GM12878 (cell line): ENCODE measurements around the gene TUT1. TPM values are rescaled to one million over a fixed set of nuclear protein-coding genes. Genes with fewer than 3 reads are reported as not detected.
A peak's percentile ranks its signal among the peaks of the same experiment; 100 is the strongest.

Source experiments
- CUX1 ChIP-seq: IDR thresholded peaks from 2 replicates; pipeline ENCODE4 v1.6.1; 2012; ENCODE audit warnings: improper control_type of control experiment, low read depth, low read length; ENCODE audit not compliant: insufficient replicate concordance
- ETV6 ChIP-seq, 2 experiments: fragments of 450-650 bp in 1 of 2; IDR thresholded peaks in 1 of 2; conservative IDR thresholded peaks in 1 of 2; 2 replicates each; pipeline ENCODE4 v1.6.1; 2014; ENCODE audit warnings: antibody characterized with exemption in 1 of 2, borderline replicate concordance in 1 of 2, low read depth in 1 of 2, mild to moderate bottlenecking in 1 of 2, moderate library complexity in 1 of 2
- FOXK2 ChIP-seq: fragments of 450-650 bp; IDR thresholded peaks from 2 replicates; pipeline ENCODE4 v1.6.1; 2017; ENCODE audit warnings: mild to moderate bottlenecking, moderate library complexity
- HSF1 ChIP-seq: fragments of 150-350 bp; IDR thresholded peaks from 2 replicates; pipeline ENCODE4 v1.6.1; 2014; ENCODE audit warnings: mild to moderate bottlenecking, low read depth, low read length
- NKRF ChIP-seq: fragments of 450-650 bp; conservative IDR thresholded peaks from 2 replicates; pipeline ENCODE4 v1.6.1; 2017; ENCODE audit warnings: mild to moderate bottlenecking, moderate library complexity
- PBX3 ChIP-seq: IDR thresholded peaks from 2 replicates; pipeline ENCODE4 v1.6.1; 2011; ENCODE audit warnings: mild to moderate bottlenecking, low read depth, low read length, moderate library complexity; ENCODE audit not compliant: insufficient replicate concordance
- RELA ChIP-seq: fragments of 450-650 bp; IDR thresholded peaks from 2 replicates; pipeline ENCODE4 v1.8.0; 2014; ENCODE audit warnings: borderline replicate concordance; ENCODE audit not compliant: partially characterized antibody
- SIN3A ChIP-seq: IDR thresholded peaks from 2 replicates; pipeline ENCODE4 v1.6.1; 2012; ENCODE audit warnings: low read depth, low read length, improper control_type of control experiment
- SMC3 ChIP-seq: IDR thresholded peaks from 2 replicates; pipeline ENCODE4 v1.6.1; 2011; ENCODE audit warnings: low read length, improper control_type of control experiment, borderline replicate concordance
- TAF1 ChIP-seq: IDR thresholded peaks from 2 replicates; pipeline ENCODE4 v1.6.1; 2011; ENCODE audit warnings: mild to moderate bottlenecking, low read depth, low read length, borderline replicate concordance
- YBX1 ChIP-seq: fragments of 450-650 bp; IDR thresholded peaks from 2 replicates; pipeline ENCODE4 v1.6.1; 2016; ENCODE audit warnings: antibody characterized with exemption
- ZBTB11 ChIP-seq: fragments of 450-650 bp; formaldehyde crosslinking; IDR thresholded peaks from 2 replicates; pipeline ENCODE4 v1.5.0; 2022; ENCODE audit warnings: mild to moderate bottlenecking, missing genetic modification characterization
- ZNF274 ChIP-seq: IDR thresholded peaks from one replicate; pipeline ENCODE4 v1.8.0; 2011; ENCODE audit not compliant: insufficient read length, insufficient read depth
- polyA plus RNA-seq, 11 experiments: library from polyadenylated mRNA; depleted of rRNA in 4 of 11; unstranded in 6 of 11; stranded (reverse) in 5 of 11; fragments of >200 nt; fragmentation: Nextera tagmentation in 4 of 11; fragmentation: Illumina TruSeq in 1 of 11; extraction: Ambion mirVana in 4 of 11; extraction: Trizol in 1 of 11; gene quantifications; 1 replicate in 1 of 11; 2 replicates in 10 of 11; pipeline versions ENCODE4 v1.2.1 to v1.2.3, GENCODE V29; 2011 to 2016; ENCODE audit warnings: inconsistent platforms in 2 of 11, missing spikeins in 2 of 11, low read depth in 1 of 11
- total RNA-seq, 4 experiments: library from RNA; depleted of rRNA in 3 of 4; stranded (reverse); fragments of >200 nt in 3 of 4; fragmentation: Illumina TruSeq in 1 of 4; extraction: Trizol in 1 of 4; gene quantifications; 2 replicates each; pipeline versions ENCODE4 v1.2.1 to v1.2.3, GENCODE V29; 2013 to 2021

Gene TUT1
- total and polyA plus RNA-seq, 10 of the 15 experiments (the other 5 are each of a cell fraction or from before 2014, with no cell fraction given), result 1.1 to 29.9 (median 16.2) TPM

GRCh38 chr11:62621567-62622470 is 30.5 kb upstream of the TUT1 start, which contains the start of gene B3GAT3 (continued):
- TF ChIP-seq ZNF274 (no peak), HSF1 (no peak), FOXK2 (no peak), ETV6 (conservative IDR thresholded peaks at IDR 0.05 in 1 of 2, IDR thresholded peaks at IDR 0.05 in 1 of 2; ENCODE audit: borderline replicate concordance in 1 of 2, low read depth in 1 of 2) (peak in 1 of 2 experiments; percentile 88; a peak in 2 of 4 replicates), ZBTB11 (peak; percentile 74), SMC3 (no peak), YBX1 (no peak), TAF1 (peak; percentile 52; the same call in 1 of the 2 replicates), NKRF (peak; percentile 48; the same call in 1 of the 2 replicates), PBX3 (peak; percentile 43), SIN3A (no peak), CUX1 (no peak), RELA (peak; percentile 91)
